ENCODE measurements around the gene PCBD1.
"Not testable (repeated sequence)": the region's sequence is repeated elsewhere in the genome, so short reads cannot be mapped to it uniquely, and the experiment has no call there.

The PCBD1 gene

GRCh38 chr10:70887804-70888800 is at the start of gene PCBD1:
Gene PCBD1, minus strand, starts transcription at chr10:70888565. Its CDS starts 32 bp downstream, at chr10:70888533.
- no peak for DNase-seq

- no peak for DNase-seq
These were observed 49.3 kb upstream of the PCBD1 start for GRCh38 chr10:70937661-70938060.

DNA sequence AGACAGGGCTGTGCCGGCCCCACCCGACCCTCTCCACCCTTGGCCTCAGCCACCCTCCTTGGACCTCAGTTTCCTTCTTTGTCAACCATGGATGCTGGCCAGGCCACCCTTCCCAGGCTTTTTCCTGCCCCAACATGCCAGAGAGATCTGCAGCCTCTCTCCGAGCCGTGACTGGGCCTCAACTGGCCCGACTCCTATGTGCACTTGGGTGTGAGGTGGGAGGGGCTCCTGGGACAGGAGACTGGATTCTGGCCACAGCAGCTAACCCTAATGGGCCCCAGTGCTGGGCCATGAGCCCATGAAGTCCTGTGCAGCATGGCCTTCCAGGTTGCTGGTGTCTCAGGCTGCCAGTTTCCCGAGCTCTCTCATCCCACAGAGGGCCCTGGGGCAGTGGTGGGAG is 47.7 kb upstream of the PCBD1 start:
- DNase-seq: no peak

GRCh38 chr10:70935631-70936030 is 47.3 kb upstream of the PCBD1 start:
- DNase-seq: no peak

- DNase-seq: no peak
These were observed 46.8 kb upstream of the PCBD1 start for GRCh38 chr10:70935125-70935625.

- no peak for DNase-seq
These were observed 46.3 kb upstream of the PCBD1 start for GRCh38 chr10:70934701-70935100.

DNA sequence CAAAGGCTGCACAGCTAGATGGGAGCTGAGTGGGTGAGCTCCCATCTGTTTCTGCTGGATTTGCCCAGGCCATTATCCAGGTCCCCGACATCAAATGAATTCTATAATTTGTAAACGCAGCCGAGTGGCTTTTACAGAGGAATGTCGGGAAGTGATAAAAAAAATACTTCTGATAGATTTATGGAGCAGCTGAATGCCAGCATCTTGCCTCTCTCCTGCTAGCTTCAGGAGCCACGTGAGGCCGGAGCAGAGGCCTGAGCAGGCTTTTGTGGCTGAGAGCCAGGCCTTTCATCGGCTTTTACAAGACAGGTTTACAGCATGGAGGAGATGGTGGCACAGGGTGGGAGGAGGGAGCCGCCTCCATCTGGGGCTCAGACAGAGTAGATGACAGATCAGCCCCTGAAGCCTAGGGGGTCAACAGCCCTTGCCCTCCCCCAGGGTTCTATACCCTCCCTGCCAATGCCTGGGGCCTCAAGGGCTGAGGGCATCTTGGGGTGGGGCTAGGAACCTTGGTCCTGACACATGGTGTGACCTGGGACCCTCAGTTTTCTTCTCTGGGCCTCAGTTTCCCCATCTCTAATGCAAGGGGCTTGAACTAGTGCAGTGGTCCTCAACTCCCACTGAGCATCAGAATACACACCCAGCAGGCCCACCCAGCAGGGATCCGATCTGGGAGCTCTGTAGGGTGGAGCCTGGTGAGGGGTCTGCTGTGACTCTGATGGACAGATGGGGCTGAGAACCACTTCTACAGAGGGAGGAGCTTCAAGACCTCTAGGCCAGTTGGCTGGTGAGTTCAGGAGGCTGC is 44.2 kb upstream of the PCBD1 start:
- peak in 1 of 2 experiments; percentile 7 for DNase-seq

DNA sequence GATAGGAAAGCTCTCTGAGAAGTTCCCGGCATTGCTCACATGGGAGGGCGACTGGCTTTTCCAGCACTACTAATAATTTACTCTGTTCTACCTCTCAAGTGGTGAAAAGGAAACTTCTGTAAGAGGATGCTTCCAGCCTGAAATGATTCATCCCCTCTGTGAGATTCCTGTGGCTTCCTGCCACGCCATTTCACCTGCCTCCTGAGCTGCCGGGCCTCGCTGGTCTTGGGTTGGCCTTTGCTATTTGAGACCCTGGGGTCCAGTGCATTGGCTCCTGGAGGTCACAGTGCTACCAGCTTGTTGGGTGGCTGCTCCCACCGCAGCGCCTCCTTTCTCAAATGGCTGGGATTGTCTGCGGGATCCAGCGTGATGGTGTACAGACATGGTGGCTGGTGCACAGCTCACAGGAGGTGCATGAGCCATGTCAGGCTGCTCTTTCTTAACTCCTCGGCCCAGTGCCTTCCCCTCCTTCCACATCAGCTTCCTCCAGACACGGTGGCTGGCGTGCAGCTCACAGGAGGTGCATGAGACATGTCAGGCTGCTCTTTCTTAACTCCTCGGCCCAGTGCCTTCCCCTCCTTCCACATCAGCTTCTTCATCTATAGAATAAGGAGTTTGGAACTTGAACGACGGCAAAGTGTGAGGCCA is 42.9 kb upstream of the PCBD1 start:
- DNase-seq: no peak

- no peak for DNase-seq
These were observed 42.1 kb upstream of the PCBD1 start for GRCh38 chr10:70930263-70931000.

- DNase-seq: no peak
These were observed 39.8 kb upstream of the PCBD1 start for GRCh38 chr10:70928140-70928539.

DNA sequence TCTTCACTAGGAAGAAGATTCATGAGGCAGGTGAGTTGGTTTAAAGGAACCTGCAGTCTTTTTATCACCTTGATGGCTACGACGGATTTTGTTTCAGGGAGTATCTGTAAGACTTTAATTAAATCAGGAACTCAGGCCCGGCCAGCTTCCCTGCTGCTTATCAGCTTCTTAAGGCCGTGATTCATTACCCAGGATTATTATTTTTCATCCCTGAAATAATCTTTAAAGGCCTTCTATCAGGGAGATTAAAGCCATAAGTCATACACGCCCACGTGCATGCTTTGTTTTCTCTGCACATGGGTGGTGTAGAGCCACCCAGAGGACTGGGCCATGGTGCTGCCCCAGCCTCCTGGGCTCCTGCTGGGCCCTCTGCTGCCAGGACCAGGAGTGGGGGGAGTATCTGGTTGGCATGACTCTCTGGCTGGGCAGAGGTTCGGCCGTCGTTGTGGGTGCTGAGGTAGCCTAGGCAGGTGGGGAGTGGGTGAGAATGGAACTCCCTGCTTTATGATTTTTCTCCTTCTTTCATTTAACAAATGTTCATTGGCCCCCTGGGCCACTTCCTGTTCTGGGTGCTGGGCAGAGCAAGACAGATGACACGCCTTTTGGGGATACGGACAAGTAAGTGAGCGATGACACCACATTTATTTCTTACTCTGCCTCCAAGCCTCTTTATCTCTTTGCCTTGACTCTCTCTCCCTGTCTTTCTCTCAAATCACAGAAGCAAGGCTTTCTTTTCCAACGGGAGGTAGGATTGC is 39.0 kb upstream of the PCBD1 start:
- no peak for DNase-seq

DNA sequence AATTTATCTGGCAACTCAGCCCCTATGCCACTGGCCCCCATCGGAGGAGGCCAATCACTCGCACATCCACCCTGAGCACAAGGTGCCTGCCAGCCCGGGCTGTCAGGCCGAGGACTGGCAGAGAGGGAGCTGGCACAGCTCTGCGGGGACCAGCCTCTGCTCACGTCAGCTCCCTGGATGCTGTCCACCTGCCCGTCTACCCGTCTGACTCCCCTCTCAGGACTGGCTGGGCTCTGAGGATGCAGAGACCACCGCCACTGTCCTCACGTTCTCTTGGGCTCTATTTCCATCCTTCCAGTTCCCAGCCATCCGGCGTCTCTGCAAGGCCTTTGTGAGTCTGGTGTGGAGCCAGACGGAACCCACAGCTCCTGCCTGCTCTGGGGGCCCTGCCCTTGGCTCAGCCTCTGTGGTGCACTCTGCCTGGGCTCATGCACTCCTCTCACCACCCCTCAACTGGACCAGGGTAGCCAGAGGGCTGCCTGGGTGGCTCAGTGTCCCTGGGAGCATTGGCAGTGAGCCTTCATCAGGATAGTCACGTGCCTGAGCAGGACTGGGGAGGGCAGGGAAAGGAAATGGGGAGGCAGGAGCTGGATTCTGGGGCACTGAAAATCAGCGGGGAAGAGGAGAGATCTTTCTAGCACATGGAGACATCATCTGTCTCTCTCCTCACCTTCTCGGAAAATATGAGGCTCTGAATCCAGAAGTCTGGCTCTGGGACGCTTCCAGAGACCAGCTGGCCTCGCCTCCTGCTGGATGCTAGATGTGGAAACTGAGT is 38.0 kb upstream of the PCBD1 start:
- DNase-seq: no peak

DNA sequence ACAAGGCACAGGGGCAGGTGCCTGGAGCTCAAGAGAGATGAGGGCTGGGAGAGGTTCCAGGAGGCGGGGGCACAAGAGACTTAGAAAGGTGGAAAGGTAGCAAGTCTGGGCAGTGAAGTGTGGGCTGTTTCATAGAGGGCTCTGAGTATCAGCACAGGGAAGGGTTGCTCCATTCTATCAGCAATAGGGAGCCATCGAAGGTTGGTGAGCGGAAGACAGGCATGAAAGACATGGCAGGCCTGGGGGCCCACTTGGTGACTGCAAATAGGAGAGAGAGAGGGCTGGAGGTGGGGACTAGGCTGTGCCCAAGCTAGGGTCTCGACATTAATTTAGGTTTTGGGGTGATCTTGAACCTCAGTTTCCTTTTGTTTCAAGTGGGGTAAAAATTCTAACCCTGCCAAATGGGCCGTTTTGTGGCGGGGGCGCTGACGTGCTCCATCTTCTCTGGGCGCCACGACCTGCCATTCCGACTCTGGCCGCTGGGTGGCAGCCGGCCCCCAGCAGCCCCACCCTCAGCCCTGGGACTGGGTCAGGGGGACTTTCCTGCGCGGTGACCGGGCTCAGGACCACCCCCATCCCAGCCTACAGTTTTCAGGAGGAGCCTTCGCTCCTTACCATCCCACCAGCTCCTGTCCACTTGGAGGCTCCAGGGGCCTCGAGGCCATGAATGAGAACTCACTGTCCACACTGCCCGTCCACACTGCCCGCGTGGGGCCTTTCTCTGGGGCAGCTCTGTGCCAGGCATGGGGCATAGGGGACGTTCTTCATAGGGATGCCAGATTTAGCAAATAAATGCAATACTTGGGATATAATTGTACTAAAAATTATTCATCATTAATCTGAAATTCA is 37.2 kb upstream of the PCBD1 start:
- DNase-seq: peak in 1 of 2 experiments; percentile 23

- no peak for DNase-seq
These were observed 35.3 kb upstream of the PCBD1 start for GRCh38 chr10:70923696-70924095.

GRCh38 chr10:70921285-70921684 is 32.9 kb upstream of the PCBD1 start:
- DNase-seq: peak in 1 of 2 experiments; percentile 5

DNA sequence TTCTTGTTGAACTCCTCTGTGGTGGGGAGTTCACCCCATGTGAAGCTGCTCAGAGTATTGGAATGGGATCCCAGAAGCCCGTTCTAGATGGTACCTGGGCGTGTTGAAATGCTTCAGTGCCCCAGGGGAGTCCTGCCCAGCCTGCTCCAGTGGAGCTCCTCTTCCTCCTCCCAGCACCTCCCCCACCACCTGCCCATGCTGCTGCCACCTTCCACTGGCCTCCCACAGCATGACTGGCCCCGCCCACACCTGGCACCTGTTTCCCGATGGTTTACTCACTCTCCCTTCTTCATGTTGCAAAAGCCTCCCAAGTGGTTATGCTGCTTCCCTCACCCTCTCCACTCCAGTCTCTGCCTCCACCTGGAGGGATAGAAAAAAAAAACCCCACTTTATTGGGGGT is 32.2 kb upstream of the PCBD1 start:
- no peak for DNase-seq

GRCh38 chr10:70919906-70920305 is 31.5 kb upstream of the PCBD1 start:
- DNase-seq: not testable (repeated sequence)

- DNase-seq: no peak
These were observed 30.6 kb upstream of the PCBD1 start for GRCh38 chr10:70918851-70919530.

DNA sequence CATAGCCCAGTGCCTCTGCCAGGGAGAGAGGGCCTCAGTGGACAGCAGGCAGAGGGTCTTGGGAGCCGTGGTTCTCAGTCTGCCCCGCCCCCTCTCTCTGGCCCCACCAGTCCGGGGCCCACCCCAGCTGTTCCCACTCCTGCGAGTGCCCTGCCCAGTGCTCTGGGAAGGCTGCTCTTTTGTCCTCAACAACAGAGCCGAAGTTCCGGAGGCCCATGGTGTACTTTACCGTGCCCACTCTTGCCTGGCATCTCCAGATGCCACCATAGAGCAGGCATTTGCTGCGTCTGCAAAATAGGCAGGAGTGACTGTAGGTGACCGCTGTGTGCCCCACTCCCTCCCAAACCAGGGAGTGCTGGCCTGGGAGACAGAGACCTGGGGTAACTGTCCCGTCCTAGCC is 29.3 kb upstream of the PCBD1 start:
- no peak for DNase-seq

All from NCI-H446 (cell line).